HEK293 (cell line): ENCODE results near the gene NREP.
A peak's percentile ranks its signal among the peaks of the same experiment; 100 is the strongest.

Source experiments
- CTCF ChIA-PET: fragments of 350-600 bp; formaldehyde crosslinking; extraction: SDS; loops from one replicate; lab custom pipeline; 2021; ENCODE audit warnings: antibody characterized with exemption; lab: Yijun Ruan, JAX
- POLR2A ChIA-PET: fragments of 300-600 bp; formaldehyde crosslinking; extraction: SDS; loops from one replicate; lab custom pipeline; 2020; ENCODE audit warnings: antibody characterized with exemption, inconsistent platforms; lab: Yijun Ruan, JAX
- H3K27ac ChIP-seq: fragments of 200-500 bp; sonication (Bioruptor generic); 2 replicates; pipeline ENCODE4 v1.5.1; 2014; ENCODE audit warnings: low read depth, low read length, control low read depth, inconsistent platforms; ENCODE audit errors: extremely low read depth
- H3K36me3 ChIP-seq, 2 experiments: fragments of 200-500 bp in 1 of 2; sonication (Bioruptor generic) in 1 of 2; 1 replicate in 1 of 2; 2 replicates in 1 of 2; pipeline ENCODE4 v1.5.1; 2014 to 2017; ENCODE audit warnings: inconsistent platforms in 2 of 2, low read length in 2 of 2; ENCODE audit not compliant: control insufficient read depth in 2 of 2, insufficient read depth in 1 of 2
- H3K4me1 ChIP-seq: fragments of 200-500 bp; sonication (Bioruptor generic); 2 replicates; pipeline ENCODE4 v1.5.1; 2014; ENCODE audit warnings: mild to moderate bottlenecking, low read length, inconsistent platforms; ENCODE audit not compliant: control insufficient read depth, insufficient read depth
- H3K4me3 ChIP-seq: 2 replicates; pipeline ENCODE4 v1.5.1; 2011; ENCODE audit warnings: low read depth, mild to moderate bottlenecking, control low read depth, low read length, moderate library complexity
- H3K9me3 ChIP-seq: fragments of 200-500 bp; sonication (Bioruptor generic); 2 replicates; pipeline ENCODE4 v1.5.1; 2014; ENCODE audit warnings: low read depth, low read length, inconsistent platforms; ENCODE audit not compliant: control insufficient read depth, insufficient read depth
- EGR2 ChIP-seq: fragments of 450-650 bp; formaldehyde crosslinking; IDR thresholded peaks from 2 replicates; pipeline ENCODE4 v1.5.1; 2016; ENCODE audit warnings: low read depth, missing biosample characterization, missing genetic modification characterization
- GFI1B ChIP-seq: fragments of 450-650 bp; formaldehyde crosslinking; IDR thresholded peaks from 2 replicates; pipeline ENCODE4 v1.5.1; 2016; ENCODE audit warnings: missing biosample characterization, missing genetic modification characterization
- KLF16 ChIP-seq: fragments of 450-650 bp; formaldehyde crosslinking; IDR thresholded peaks from 2 replicates; pipeline ENCODE4 v1.5.1; 2017; ENCODE audit warnings: missing biosample characterization, missing genetic modification characterization
- WT1 ChIP-seq: fragments of 450-650 bp; formaldehyde crosslinking; IDR thresholded peaks from 2 replicates; pipeline ENCODE4 v1.5.1; 2016; ENCODE audit warnings: missing biosample characterization, missing genetic modification characterization
- ZNF121 ChIP-seq: fragments of 450-650 bp; formaldehyde crosslinking; IDR thresholded peaks from 2 replicates; pipeline ENCODE4 v1.5.1; 2016; ENCODE audit warnings: missing biosample characterization, missing genetic modification characterization
- ZNF138 ChIP-seq: fragments of 450-650 bp; formaldehyde crosslinking; IDR thresholded peaks from 2 replicates; pipeline ENCODE4 v1.5.1; 2016; ENCODE audit warnings: missing biosample characterization, missing genetic modification characterization, borderline replicate concordance
- ZNF169 ChIP-seq: fragments of 450-650 bp; formaldehyde crosslinking; IDR thresholded peaks from 2 replicates; pipeline ENCODE4 v1.5.1; 2016; ENCODE audit warnings: missing biosample characterization, missing genetic modification characterization
- ZNF202 ChIP-seq: fragments of 450-650 bp; formaldehyde crosslinking; IDR thresholded peaks from 2 replicates; pipeline ENCODE4 v1.5.1; 2016; ENCODE audit warnings: missing biosample characterization, missing genetic modification characterization, borderline replicate concordance
- ZNF211 ChIP-seq: fragments of 450-650 bp; formaldehyde crosslinking; IDR thresholded peaks from 2 replicates; pipeline ENCODE4 v1.5.1; 2016; ENCODE audit warnings: low read depth, missing biosample characterization, missing genetic modification characterization
- ZNF311 ChIP-seq: fragments of 450-650 bp; formaldehyde crosslinking; IDR thresholded peaks from 2 replicates; pipeline ENCODE4 v1.5.1; 2017; ENCODE audit warnings: missing biosample characterization, missing genetic modification characterization, borderline replicate concordance
- ZNF341 ChIP-seq: fragments of 450-650 bp; formaldehyde crosslinking; IDR thresholded peaks from 2 replicates; pipeline ENCODE4; 2016; ENCODE audit warnings: low read depth, missing biosample characterization, missing genetic modification characterization
- ZNF37A ChIP-seq: fragments of 450-650 bp; IDR thresholded peaks from 2 replicates; pipeline ENCODE4 v1.5.1; 2018; ENCODE audit warnings: missing biosample characterization, missing genetic modification characterization
- ZNF473 ChIP-seq: fragments of 450-650 bp; formaldehyde crosslinking; IDR thresholded peaks from 2 replicates; pipeline ENCODE4 v1.5.1; 2017; ENCODE audit warnings: missing biosample characterization, missing genetic modification characterization
- ZNF48 ChIP-seq: fragments of 450-650 bp; formaldehyde crosslinking; IDR thresholded peaks from 2 replicates; pipeline ENCODE4 v1.5.1; 2016; ENCODE audit warnings: missing biosample characterization, missing genetic modification characterization
- ZNF514 ChIP-seq: fragments of 450-650 bp; formaldehyde crosslinking; IDR thresholded peaks from 2 replicates; pipeline ENCODE4 v1.5.1; 2016; ENCODE audit warnings: missing biosample characterization, missing genetic modification characterization
- ZNF544 ChIP-seq: fragments of 450-650 bp; formaldehyde crosslinking; IDR thresholded peaks from 2 replicates; pipeline ENCODE4 v1.5.0; 2017; ENCODE audit warnings: missing biosample characterization, missing genetic modification characterization
- ZNF571 ChIP-seq: fragments of 450-650 bp; formaldehyde crosslinking; IDR thresholded peaks from 2 replicates; pipeline ENCODE4 v1.5.0; 2017; ENCODE audit warnings: missing biosample characterization, missing genetic modification characterization
- ZNF624 ChIP-seq: fragments of 450-650 bp; formaldehyde crosslinking; IDR thresholded peaks from 2 replicates; pipeline ENCODE4 v1.5.1; 2017; ENCODE audit warnings: missing biosample characterization, missing genetic modification characterization
- ZNF777 ChIP-seq: fragments of 450-650 bp; formaldehyde crosslinking; IDR thresholded peaks from 2 replicates; pipeline ENCODE4 v1.5.1; 2017; ENCODE audit warnings: missing biosample characterization, missing genetic modification characterization, borderline replicate concordance
- TF ChIP-seq, protein P1 (sequence below): sonication (generic); formaldehyde crosslinking; IDR thresholded peaks from 2 replicates; pipeline ENCODE4 v1.8.1; 2022; ENCODE audit warnings: mild to moderate bottlenecking, moderate library complexity, missing genetic modification reagents
- TF ChIP-seq, protein P2 (sequence below): fragments of 450-650 bp; IDR thresholded peaks from 2 replicates; pipeline ENCODE4 v1.5.1; 2018; ENCODE audit warnings: missing biosample characterization, missing genetic modification characterization
- TF ChIP-seq, protein P3 (sequence below): fragments of 450-650 bp; formaldehyde crosslinking; IDR thresholded peaks from 2 replicates; pipeline ENCODE4 v1.5.1; 2016; ENCODE audit warnings: missing biosample characterization, missing genetic modification characterization, low read depth
- TF ChIP-seq, protein P4 (sequence below): fragments of 450-650 bp; formaldehyde crosslinking; IDR thresholded peaks from 2 replicates; pipeline ENCODE4 v1.5.1; 2016; ENCODE audit warnings: missing biosample characterization, missing genetic modification characterization
- TF ChIP-seq, protein P5 (sequence below): fragments of 450-650 bp; formaldehyde crosslinking; IDR thresholded peaks from 2 replicates; pipeline ENCODE4 v1.5.1; 2016; ENCODE audit warnings: missing biosample characterization, missing genetic modification characterization, borderline replicate concordance

NREP gene

DNA sequence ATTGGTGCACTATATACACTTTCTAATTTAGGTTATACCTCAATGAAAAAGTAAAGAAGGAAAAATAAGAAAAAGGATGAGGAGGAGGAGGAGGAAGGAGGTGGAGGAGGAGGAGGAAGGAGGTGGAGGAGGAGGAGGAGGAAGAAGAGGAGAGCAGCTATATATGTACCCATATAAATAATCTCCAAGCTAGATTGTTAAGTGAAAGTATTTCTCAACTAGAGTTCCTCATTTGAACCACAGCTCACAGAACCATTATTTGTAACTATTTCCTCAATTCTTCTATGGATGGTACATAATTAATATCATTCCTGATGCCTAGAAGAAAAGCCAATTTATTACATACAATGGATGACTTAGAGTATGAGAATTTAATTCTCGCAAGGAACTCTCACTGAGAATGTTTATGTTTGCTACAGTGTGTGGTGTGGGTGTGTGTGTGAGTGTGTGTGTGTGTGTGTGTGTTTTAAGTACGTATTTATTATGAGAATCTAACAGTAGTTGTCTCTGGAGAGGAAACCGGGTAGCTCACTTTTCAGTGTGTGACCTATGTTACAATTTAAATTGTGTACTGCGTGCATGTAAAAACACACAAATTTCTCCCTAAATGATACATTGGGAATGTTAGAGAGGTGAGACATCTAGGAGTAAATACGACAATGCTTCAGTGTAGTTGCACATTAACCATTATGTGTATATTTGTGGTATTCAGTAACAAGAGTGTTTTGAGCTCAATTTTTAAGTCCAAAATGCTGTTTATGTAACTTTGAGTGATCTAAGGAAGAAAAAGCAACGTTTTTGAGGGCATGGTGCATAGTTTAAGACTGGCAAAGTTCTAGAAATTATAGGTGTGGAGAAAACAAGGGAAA, 20.2 kb upstream of the NREP start:
- POLR2A ChIA-PET = no interaction called here
- no peak overlapping the region for H3K4me3 ChIP-seq
- H3K9me3 ChIP-seq = no peaks in the 10 kb centered on the region
- H3K27ac ChIP-seq = no peak overlapping the region
- TF ChIP-seq, protein P1, sequence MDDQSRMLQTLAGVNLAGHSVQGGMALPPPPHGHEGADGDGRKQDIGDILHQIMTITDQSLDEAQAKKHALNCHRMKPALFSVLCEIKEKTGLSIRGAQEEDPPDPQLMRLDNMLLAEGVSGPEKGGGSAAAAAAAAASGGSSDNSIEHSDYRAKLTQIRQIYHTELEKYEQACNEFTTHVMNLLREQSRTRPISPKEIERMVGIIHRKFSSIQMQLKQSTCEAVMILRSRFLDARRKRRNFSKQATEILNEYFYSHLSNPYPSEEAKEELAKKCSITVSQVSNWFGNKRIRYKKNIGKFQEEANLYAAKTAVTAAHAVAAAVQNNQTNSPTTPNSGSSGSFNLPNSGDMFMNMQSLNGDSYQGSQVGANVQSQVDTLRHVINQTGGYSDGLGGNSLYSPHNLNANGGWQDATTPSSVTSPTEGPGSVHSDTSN (CRISPR knock-in tag) = no peak
- TF ChIP-seq EGR2 (tag by site-specific recombination) (peak; percentile 22; the same call in 1 of the 2 replicates), ZNF169 (no peak), ZNF37A (tag by site-specific recombination) (no peak), ZNF341 (tag by site-specific recombination) (no peak), ZNF624 (tag by site-specific recombination) (no peak), ZNF211 (tag by site-specific recombination) (no peak), ZNF777 (tag by site-specific recombination) (no peak), ZNF473 (tag by site-specific recombination) (no peak), ZNF311 (no peak), ZNF571 (no peak), WT1 (tag by site-specific recombination) (no peak)
- TF ChIP-seq, protein P2, sequence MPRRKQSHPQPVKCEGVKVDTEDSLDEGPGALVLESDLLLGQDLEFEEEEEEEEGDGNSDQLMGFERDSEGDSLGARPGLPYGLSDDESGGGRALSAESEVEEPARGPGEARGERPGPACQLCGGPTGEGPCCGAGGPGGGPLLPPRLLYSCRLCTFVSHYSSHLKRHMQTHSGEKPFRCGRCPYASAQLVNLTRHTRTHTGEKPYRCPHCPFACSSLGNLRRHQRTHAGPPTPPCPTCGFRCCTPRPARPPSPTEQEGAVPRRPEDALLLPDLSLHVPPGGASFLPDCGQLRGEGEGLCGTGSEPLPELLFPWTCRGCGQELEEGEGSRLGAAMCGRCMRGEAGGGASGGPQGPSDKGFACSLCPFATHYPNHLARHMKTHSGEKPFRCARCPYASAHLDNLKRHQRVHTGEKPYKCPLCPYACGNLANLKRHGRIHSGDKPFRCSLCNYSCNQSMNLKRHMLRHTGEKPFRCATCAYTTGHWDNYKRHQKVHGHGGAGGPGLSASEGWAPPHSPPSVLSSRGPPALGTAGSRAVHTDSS (tag by site-specific recombination) = peak; percentile 56; the same call in 1 of the 2 replicates
- TF ChIP-seq, protein P3, sequence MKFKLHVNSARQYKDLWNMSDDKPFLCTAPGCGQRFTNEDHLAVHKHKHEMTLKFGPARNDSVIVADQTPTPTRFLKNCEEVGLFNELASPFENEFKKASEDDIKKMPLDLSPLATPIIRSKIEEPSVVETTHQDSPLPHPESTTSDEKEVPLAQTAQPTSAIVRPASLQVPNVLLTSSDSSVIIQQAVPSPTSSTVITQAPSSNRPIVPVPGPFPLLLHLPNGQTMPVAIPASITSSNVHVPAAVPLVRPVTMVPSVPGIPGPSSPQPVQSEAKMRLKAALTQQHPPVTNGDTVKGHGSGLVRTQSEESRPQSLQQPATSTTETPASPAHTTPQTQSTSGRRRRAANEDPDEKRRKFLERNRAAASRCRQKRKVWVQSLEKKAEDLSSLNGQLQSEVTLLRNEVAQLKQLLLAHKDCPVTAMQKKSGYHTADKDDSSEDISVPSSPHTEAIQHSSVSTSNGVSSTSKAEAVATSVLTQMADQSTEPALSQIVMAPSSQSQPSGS (tag by site-specific recombination) = no peak
- H3K4me1 ChIP-seq = peaks cover 30% of the 10 kb centered on the region
- CTCF ChIA-PET = interaction anchor here (0.6 to 1.0 kb wide), 2 partner anchors 9 to 20 kb away, joined by 3 read pairs; no protein-coding TSS in a partner anchor
- H3K36me3 ChIP-seq = no peaks in the 10 kb centered on the region

DNA sequence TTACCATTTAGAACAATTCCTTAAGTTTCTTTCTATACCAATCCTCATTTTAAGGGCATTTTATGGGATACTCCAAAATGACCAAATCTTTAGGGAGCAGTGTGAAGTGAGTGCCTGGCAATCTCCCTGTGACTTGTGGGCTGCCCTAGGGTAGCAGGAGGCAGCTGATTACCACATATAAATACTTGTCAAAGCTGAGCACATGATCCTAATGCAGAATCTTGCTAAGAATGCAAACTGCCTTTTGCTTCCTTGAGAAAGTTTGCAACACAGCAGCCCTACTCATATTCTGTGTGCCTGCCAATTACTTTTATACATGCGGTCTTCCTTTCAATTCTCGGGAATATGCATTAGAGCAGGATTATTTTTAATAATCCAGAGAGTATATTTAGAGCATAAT, 18.2 kb upstream of the NREP start:
- CTCF ChIA-PET = interaction anchor here (0.6 kb wide), 1 partner anchor 17 kb away, joined by 3 read pairs; no protein-coding TSS in a partner anchor
- Histone ChIP-seq H3K9me3 (no peaks in the 10 kb centered on the region), H3K4me1 (peaks cover 32% of the 10 kb centered on the region), H3K4me3 (no peak overlapping the region), H3K27ac (no peak overlapping the region), H3K36me3 (no peaks in the 10 kb centered on the region)
- POLR2A ChIA-PET = no interaction called here
- TF ChIP-seq, protein P4, sequence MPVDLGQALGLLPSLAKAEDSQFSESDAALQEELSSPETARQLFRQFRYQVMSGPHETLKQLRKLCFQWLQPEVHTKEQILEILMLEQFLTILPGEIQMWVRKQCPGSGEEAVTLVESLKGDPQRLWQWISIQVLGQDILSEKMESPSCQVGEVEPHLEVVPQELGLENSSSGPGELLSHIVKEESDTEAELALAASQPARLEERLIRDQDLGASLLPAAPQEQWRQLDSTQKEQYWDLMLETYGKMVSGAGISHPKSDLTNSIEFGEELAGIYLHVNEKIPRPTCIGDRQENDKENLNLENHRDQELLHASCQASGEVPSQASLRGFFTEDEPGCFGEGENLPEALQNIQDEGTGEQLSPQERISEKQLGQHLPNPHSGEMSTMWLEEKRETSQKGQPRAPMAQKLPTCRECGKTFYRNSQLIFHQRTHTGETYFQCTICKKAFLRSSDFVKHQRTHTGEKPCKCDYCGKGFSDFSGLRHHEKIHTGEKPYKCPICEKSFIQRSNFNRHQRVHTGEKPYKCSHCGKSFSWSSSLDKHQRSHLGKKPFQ = no peak
- no peak for TF ChIP-seq ZNF138 (tag by site-specific recombination)
- TF ChIP-seq, protein P5, sequence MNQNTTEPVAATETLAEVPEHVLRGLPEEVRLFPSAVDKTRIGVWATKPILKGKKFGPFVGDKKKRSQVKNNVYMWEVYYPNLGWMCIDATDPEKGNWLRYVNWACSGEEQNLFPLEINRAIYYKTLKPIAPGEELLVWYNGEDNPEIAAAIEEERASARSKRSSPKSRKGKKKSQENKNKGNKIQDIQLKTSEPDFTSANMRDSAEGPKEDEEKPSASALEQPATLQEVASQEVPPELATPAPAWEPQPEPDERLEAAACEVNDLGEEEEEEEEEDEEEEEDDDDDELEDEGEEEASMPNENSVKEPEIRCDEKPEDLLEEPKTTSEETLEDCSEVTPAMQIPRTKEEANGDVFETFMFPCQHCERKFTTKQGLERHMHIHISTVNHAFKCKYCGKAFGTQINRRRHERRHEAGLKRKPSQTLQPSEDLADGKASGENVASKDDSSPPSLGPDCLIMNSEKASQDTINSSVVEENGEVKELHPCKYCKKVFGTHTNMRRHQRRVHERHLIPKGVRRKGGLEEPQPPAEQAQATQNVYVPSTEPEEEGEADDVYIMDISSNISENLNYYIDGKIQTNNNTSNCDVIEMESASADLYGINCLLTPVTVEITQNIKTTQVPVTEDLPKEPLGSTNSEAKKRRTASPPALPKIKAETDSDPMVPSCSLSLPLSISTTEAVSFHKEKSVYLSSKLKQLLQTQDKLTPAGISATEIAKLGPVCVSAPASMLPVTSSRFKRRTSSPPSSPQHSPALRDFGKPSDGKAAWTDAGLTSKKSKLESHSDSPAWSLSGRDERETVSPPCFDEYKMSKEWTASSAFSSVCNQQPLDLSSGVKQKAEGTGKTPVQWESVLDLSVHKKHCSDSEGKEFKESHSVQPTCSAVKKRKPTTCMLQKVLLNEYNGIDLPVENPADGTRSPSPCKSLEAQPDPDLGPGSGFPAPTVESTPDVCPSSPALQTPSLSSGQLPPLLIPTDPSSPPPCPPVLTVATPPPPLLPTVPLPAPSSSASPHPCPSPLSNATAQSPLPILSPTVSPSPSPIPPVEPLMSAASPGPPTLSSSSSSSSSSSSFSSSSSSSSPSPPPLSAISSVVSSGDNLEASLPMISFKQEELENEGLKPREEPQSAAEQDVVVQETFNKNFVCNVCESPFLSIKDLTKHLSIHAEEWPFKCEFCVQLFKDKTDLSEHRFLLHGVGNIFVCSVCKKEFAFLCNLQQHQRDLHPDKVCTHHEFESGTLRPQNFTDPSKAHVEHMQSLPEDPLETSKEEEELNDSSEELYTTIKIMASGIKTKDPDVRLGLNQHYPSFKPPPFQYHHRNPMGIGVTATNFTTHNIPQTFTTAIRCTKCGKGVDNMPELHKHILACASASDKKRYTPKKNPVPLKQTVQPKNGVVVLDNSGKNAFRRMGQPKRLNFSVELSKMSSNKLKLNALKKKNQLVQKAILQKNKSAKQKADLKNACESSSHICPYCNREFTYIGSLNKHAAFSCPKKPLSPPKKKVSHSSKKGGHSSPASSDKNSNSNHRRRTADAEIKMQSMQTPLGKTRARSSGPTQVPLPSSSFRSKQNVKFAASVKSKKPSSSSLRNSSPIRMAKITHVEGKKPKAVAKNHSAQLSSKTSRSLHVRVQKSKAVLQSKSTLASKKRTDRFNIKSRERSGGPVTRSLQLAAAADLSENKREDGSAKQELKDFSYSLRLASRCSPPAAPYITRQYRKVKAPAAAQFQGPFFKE (tag by site-specific recombination) = no peak
- no peak for TF ChIP-seq ZNF202
- no peak for TF ChIP-seq ZNF544 (tag by site-specific recombination)
- TF ChIP-seq GFI1B (tag by site-specific recombination) = no peak
- TF ChIP-seq ZNF121 (tag by site-specific recombination) = no peak
- no peak for TF ChIP-seq KLF16
- no peak for TF ChIP-seq ZNF48 (tag by site-specific recombination)
- TF ChIP-seq ZNF514 (tag by site-specific recombination) = no peak
